DND-41 (cell line): ENCODE results near the gene IL17B.

Source experiments
- ATAC-seq: fragments of 200-7000 bp; cut with Tn5 transposase; 3 replicates; pipeline ENCODE4 v1.9.1; 2021; ENCODE audit warnings: low read depth; ENCODE audit not compliant: insufficient read depth
- DNase-seq: peaks from one replicate; pipeline ENCODE4 v3.0.0-alpha.2; 2020
- H2AFZ ChIP-seq: 2 replicates; pipeline ENCODE4 v1.6.0; 2012; ENCODE audit warnings: low read depth, low read length
- H3K27ac ChIP-seq: 2 replicates; pipeline ENCODE4 v1.5.1; 2012; ENCODE audit warnings: low read length, inconsistent platforms
- H3K27me3 ChIP-seq: fragments of 200-600 bp; sonication (generic); 2 replicates; pipeline ENCODE4 v1.6.0; 2012; ENCODE audit warnings: low read length, mild to moderate bottlenecking, inconsistent platforms; ENCODE audit not compliant: insufficient read depth, poor library complexity
- H3K36me3 ChIP-seq: 2 replicates; pipeline ENCODE4 v1.5.1; 2012; ENCODE audit warnings: low read length, inconsistent platforms; ENCODE audit not compliant: insufficient read depth
- H3K4me1 ChIP-seq: 2 replicates; pipeline ENCODE4 v1.5.1; 2012; ENCODE audit warnings: mild to moderate bottlenecking, low read length; ENCODE audit not compliant: insufficient read depth
- H3K4me2 ChIP-seq: 2 replicates; pipeline ENCODE4 v1.6.0; 2012; ENCODE audit warnings: mild to moderate bottlenecking, moderate library complexity, low read length, inconsistent platforms; ENCODE audit not compliant: insufficient read depth
- H3K4me3 ChIP-seq, 2 experiments: fragments of 200-600 bp in 1 of 2; shearing (Covaris generic) in 1 of 2; 2 replicates each; pipeline ENCODE4 v1.5.1; 2012 to 2016; ENCODE audit warnings: inconsistent platforms in 2 of 2, low read length in 2 of 2, mild to moderate bottlenecking in 2 of 2, low read depth in 1 of 2, moderate library complexity in 1 of 2
- H3K79me2 ChIP-seq: 2 replicates; pipeline ENCODE4 v1.6.0; 2012; ENCODE audit warnings: low read length, inconsistent platforms; ENCODE audit not compliant: insufficient read depth
- H3K9ac ChIP-seq: 2 replicates; pipeline ENCODE4 v1.6.0; 2012; ENCODE audit warnings: low read depth, mild to moderate bottlenecking, inconsistent platforms, low read length, moderate library complexity
- H3K9me3 ChIP-seq: 2 replicates; pipeline ENCODE4 v1.5.1; 2012; ENCODE audit warnings: low read length, moderate library complexity, mild to moderate bottlenecking, inconsistent platforms; ENCODE audit not compliant: insufficient read depth, severe bottlenecking
- H4K20me1 ChIP-seq: 2 replicates; pipeline ENCODE4 v1.6.0; 2012; ENCODE audit warnings: low read length; ENCODE audit not compliant: insufficient read depth
- CTCF ChIP-seq: IDR thresholded peaks from 2 replicates; pipeline ENCODE4 v1.5.1; 2012; ENCODE audit warnings: borderline replicate concordance, low read length, moderate library complexity, mild to moderate bottlenecking; ENCODE audit not compliant: poor library complexity, severe bottlenecking; ENCODE audit errors: extremely low read depth
- EZH2 ChIP-seq: IDR thresholded peaks from 3 replicates; pipeline ENCODE4 v1.6.1; 2012; ENCODE audit warnings: borderline replicate concordance, low read depth, mild to moderate bottlenecking, moderate library complexity, low read length, inconsistent platforms; ENCODE audit not compliant: severe bottlenecking

The IL17B gene

GRCh38 chr5:149417711-149418368, 38.7 kb upstream of the IL17B start:
- Histone ChIP-seq H4K20me1 (no peaks in the 10 kb centered on the region), H3K4me3 (no peak overlapping the region), H3K27ac (no peak overlapping the region), H2AFZ (no peak overlapping the region), H3K27me3 (no peaks in the 10 kb centered on the region), H3K9me3 (no peaks in the 10 kb centered on the region), H3K4me1 (no peaks in the 10 kb centered on the region), H3K36me3 (no peaks in the 10 kb centered on the region), H3K4me2 (no peak overlapping the region), H3K9ac (no peak overlapping the region), H3K79me2 (no peaks in the 10 kb centered on the region)
- TF ChIP-seq EZH2 (no peak), CTCF (no peak)
- ATAC-seq (no peak), DNase-seq (no peak)

GRCh38 chr5:149416987-149417710, 38.1 kb upstream of the IL17B start:
- TF ChIP-seq EZH2 (no peak), CTCF (no peak)
- Histone ChIP-seq H3K4me3 (no peak overlapping the region), H3K4me1 (no peaks in the 10 kb centered on the region), H3K79me2 (no peaks in the 10 kb centered on the region), H3K9ac (no peak overlapping the region), H3K9me3 (no peaks in the 10 kb centered on the region), H3K36me3 (no peaks in the 10 kb centered on the region), H3K4me2 (no peak overlapping the region), H2AFZ (no peak overlapping the region), H3K27ac (no peak overlapping the region), H4K20me1 (no peaks in the 10 kb centered on the region), H3K27me3 (no peaks in the 10 kb centered on the region)
- ATAC-seq (no peak), DNase-seq (no peak)

- H3K9ac ChIP-seq: no peak overlapping the region
- H3K79me2 ChIP-seq: no peaks in the 10 kb centered on the region
- no peak for ATAC-seq
Observed at GRCh38 chr5:149415066-149415967, 36.2 kb upstream of the IL17B start.

More at GRCh38 chr5:149415066-149415967, 36.2 kb upstream of the IL17B start:
- Histone ChIP-seq H3K4me3 (no peak overlapping the region), H3K9me3 (no peaks in the 10 kb centered on the region), H2AFZ (no peak overlapping the region), H3K27me3 (no peaks in the 10 kb centered on the region), H3K4me1 (no peaks in the 10 kb centered on the region), H3K36me3 (no peaks in the 10 kb centered on the region), H3K4me2 (no peak overlapping the region), H4K20me1 (no peaks in the 10 kb centered on the region), H3K27ac (no peak overlapping the region)
- no peak for DNase-seq
- no peak for TF ChIP-seq EZH2
- TF ChIP-seq CTCF: no peak
